HG02981 (cell line): ENCODE results near the gene NPC1.
"Not testable (repeated sequence)": the region's sequence is repeated elsewhere in the genome, so short reads cannot be mapped to it uniquely, and the experiment has no call there.

Experiments
- ATAC-seq: cut with Tn5 transposase; IDR thresholded peaks from one replicate; pipeline ENCODE4 v1.9.1; 2021; ENCODE audit warnings: mild to moderate bottlenecking, moderate library complexity; ENCODE audit not compliant: unreplicated experiment

NPC1 gene

GRCh38 chr18:23578067-23578701, 8.1 kb downstream of the NPC1 start:
- ATAC-seq, result no peak

- not testable (repeated sequence) for ATAC-seq
Observed at GRCh38 chr18:23577521-23577920, 8.8 kb downstream of the NPC1 start.

GRCh38 chr18:23575309-23575651, 11.0 kb downstream of the NPC1 start:
- ATAC-seq, result no peak

- no peak for ATAC-seq
Observed at GRCh38 chr18:23574611-23575308, 11.5 kb downstream of the NPC1 start.

- ATAC-seq, result no peak
Observed at GRCh38 chr18:23573626-23574431, 12.5 kb downstream of the NPC1 start.

GRCh38 chr18:23573020-23573419, 13.3 kb downstream of the NPC1 start:
- ATAC-seq, result no peak

- no peak for ATAC-seq
Observed at GRCh38 chr18:23572570-23572969, 13.7 kb downstream of the NPC1 start.

GRCh38 chr18:23572012-23572411, 14.3 kb downstream of the NPC1 start:
- no peak for ATAC-seq

GRCh38 chr18:23570912-23571504, 15.3 kb downstream of the NPC1 start:
- no peak for ATAC-seq

GRCh38 chr18:23569299-23570063, 16.8 kb downstream of the NPC1 start:
- ATAC-seq, result no peak

- ATAC-seq, result no peak
Observed at GRCh38 chr18:23568281-23569138, 17.8 kb downstream of the NPC1 start.

- ATAC-seq, result no peak
Observed at GRCh38 chr18:23567671-23568070, 18.6 kb downstream of the NPC1 start.

- ATAC-seq, result no peak
Observed at GRCh38 chr18:23565916-23566547, 20.3 kb downstream of the NPC1 start.

- ATAC-seq, result no peak
Observed at GRCh38 chr18:23563377-23564043, 22.8 kb downstream of the NPC1 start.

- ATAC-seq, result no peak
Observed at GRCh38 chr18:23560186-23560585, 26.1 kb downstream of the NPC1 start.

- ATAC-seq, result not testable (repeated sequence)
Observed at GRCh38 chr18:23557511-23557910, 28.8 kb downstream of the NPC1 start.

GRCh38 chr18:23556145-23556780, 30.0 kb downstream of the NPC1 start:
- no peak for ATAC-seq

- no peak for ATAC-seq
Observed at GRCh38 chr18:23553887-23554286, 32.4 kb downstream of the NPC1 start.
